IMR-90 (cell line): Measurements from ENCODE around the gene THPO. TPM values are rescaled to one million over a fixed set of nuclear protein-coding genes. Genes with fewer than 3 reads are reported as not detected.

Experiments
- ATAC-seq: fragments of 200-7000 bp; cut with Tn5 transposase; 2 replicates; pipeline ENCODE4 v1.9.1; 2020; ENCODE audit warnings: low read depth, mild to moderate bottlenecking, moderate library complexity
- BruUV-seq: library from RNA; stranded (reverse); fragments of 400-500 nt; replicated peaks from 2 replicates; lab custom pipeline; 2021; lab: Mats Ljungman, UMichigan
- CTCF ChIA-PET: fragments of 300-600 bp; formaldehyde crosslinking; extraction: SDS; loops from one replicate; lab custom pipeline; 2021; ENCODE audit warnings: antibody characterized with exemption; lab: Yijun Ruan, JAX
- POLR2A ChIA-PET: fragments of 300-600 bp; sonication (Branson Sonifier 250); formaldehyde crosslinking; loops from one replicate; lab custom pipeline; 2022; ENCODE audit warnings: antibody characterized with exemption; ENCODE audit not compliant: unreplicated experiment; lab: Charles Lee
- DNase-seq: peaks from one replicate; pipeline ENCODE4 v3.0.0; 2013
- H2AFZ ChIP-seq: replicated peaks from 2 replicates; pipeline ENCODE3; 2013; ENCODE audit warnings: low read length, mild to moderate bottlenecking; ENCODE audit not compliant: poor library complexity
- H2AK5ac ChIP-seq: 2 replicates; pipeline ENCODE4 v1.6.1; 2013; ENCODE audit warnings: low read depth, low read length, inconsistent platforms
- H2AK9ac ChIP-seq: replicated peaks from 2 replicates; pipeline ENCODE3; 2013; ENCODE audit warnings: mild to moderate bottlenecking, low read depth, low read length, moderate library complexity; ENCODE audit not compliant: poor library complexity
- H2BK120ac ChIP-seq: 2 replicates; pipeline ENCODE4 v1.6.1; 2013; ENCODE audit warnings: low read depth, low read length, inconsistent platforms
- H2BK15ac ChIP-seq: 3 replicates; pipeline ENCODE4 v1.6.1; 2013; ENCODE audit warnings: low read depth, low read length, inconsistent platforms
- H2BK20ac ChIP-seq: 2 replicates; pipeline ENCODE4 v1.6.1; 2013; ENCODE audit warnings: low read depth, mild to moderate bottlenecking, inconsistent platforms, low read length, moderate library complexity
- H2BK5ac ChIP-seq: 2 replicates; pipeline ENCODE4 v1.6.1; 2013; ENCODE audit warnings: mild to moderate bottlenecking, low read depth, low read length, inconsistent platforms; ENCODE audit not compliant: poor library complexity, severe bottlenecking
- H3K14ac ChIP-seq: replicated peaks from 2 replicates; pipeline ENCODE4 v1.6.1; 2013; ENCODE audit warnings: low read depth, low read length, inconsistent platforms
- H3K18ac ChIP-seq: 2 replicates; pipeline ENCODE4 v1.6.1; 2013; ENCODE audit warnings: low read depth, low read length, control low read depth
- H3K23ac ChIP-seq: 2 replicates; pipeline ENCODE4 v1.6.1; 2013; ENCODE audit warnings: low read depth, low read length, inconsistent platforms
- H3K27ac ChIP-seq: 2 replicates; pipeline ENCODE4 v1.5.1; 2013; ENCODE audit warnings: mild to moderate bottlenecking, control low read depth, low read length; ENCODE audit not compliant: insufficient read depth
- H3K27me3 ChIP-seq: 2 replicates; pipeline ENCODE4 v1.6.1; 2013; ENCODE audit warnings: low read length; ENCODE audit not compliant: control insufficient read depth, insufficient read depth
- H3K36me3 ChIP-seq: 2 replicates; pipeline ENCODE4 v1.6.1; 2013; ENCODE audit warnings: low read length, mixed read lengths; ENCODE audit not compliant: control insufficient read depth, insufficient read depth
- H3K4ac ChIP-seq: 2 replicates; pipeline ENCODE4 v1.6.1; 2013; ENCODE audit warnings: low read depth, low read length, inconsistent platforms
- H3K4me1 ChIP-seq: 2 replicates; pipeline ENCODE4 v1.6.1; 2013; ENCODE audit warnings: low read length, mixed read lengths; ENCODE audit not compliant: control insufficient read depth, insufficient read depth
- H3K4me2 ChIP-seq: 2 replicates; pipeline ENCODE4 v1.6.1; 2013; ENCODE audit warnings: low read depth, mild to moderate bottlenecking, control low read depth, low read length, moderate library complexity
- H3K4me3 ChIP-seq: 2 replicates; pipeline ENCODE4 v1.5.1; 2013; ENCODE audit warnings: low read depth, mild to moderate bottlenecking, control low read depth, low read length, moderate library complexity; ENCODE audit not compliant: insufficient read depth
- H3K56ac ChIP-seq: 2 replicates; pipeline ENCODE4 v1.6.1; 2013; ENCODE audit warnings: low read length, inconsistent platforms; ENCODE audit not compliant: insufficient read depth; ENCODE audit errors: extremely low read depth
- H3K79me1 ChIP-seq, 2 experiments: 2 replicates each; pipeline ENCODE4 v1.6.1; 2013; ENCODE audit warnings: low read length in 2 of 2, inconsistent platforms in 1 of 2, low read depth in 1 of 2
- H3K9ac ChIP-seq: 2 replicates; pipeline ENCODE4 v1.6.1; 2013; ENCODE audit warnings: low read depth, low read length, control low read depth
- H3K9me1 ChIP-seq: 2 replicates; pipeline ENCODE4 v1.6.1; 2013; ENCODE audit warnings: low read length, inconsistent platforms; ENCODE audit not compliant: insufficient read depth
- H3K9me3 ChIP-seq: 2 replicates; pipeline ENCODE4 v1.6.1; 2013; ENCODE audit warnings: low read length; ENCODE audit not compliant: control insufficient read depth, insufficient read depth
- H4K20me1 ChIP-seq: 2 replicates; pipeline ENCODE4 v1.6.1; 2013; ENCODE audit warnings: low read length, inconsistent platforms; ENCODE audit not compliant: insufficient read depth
- H4K5ac ChIP-seq: 2 replicates; pipeline ENCODE4 v1.6.1; 2013; ENCODE audit warnings: mild to moderate bottlenecking, low read depth, low read length, control low read depth
- H4K8ac ChIP-seq, 2 experiments: 2 replicates each; pipeline ENCODE4 v1.6.1; 2013; ENCODE audit warnings: low read depth in 2 of 2, low read length in 2 of 2, control low read depth in 1 of 2, inconsistent platforms in 1 of 2
- H4K91ac ChIP-seq: 2 replicates; pipeline ENCODE4 v1.6.1; 2013; ENCODE audit warnings: low read depth, low read length, inconsistent platforms; ENCODE audit not compliant: insufficient read depth
- CTCF ChIP-seq: conservative IDR thresholded peaks from 2 replicates; pipeline ENCODE4 v1.5.1; 2012; ENCODE audit warnings: mild to moderate bottlenecking, low read depth, low read length, improper control_type of control experiment
- ELK1 ChIP-seq: fragments of 150-350 bp; IDR thresholded peaks from 2 replicates; pipeline ENCODE4 v1.6.1; 2016; ENCODE audit warnings: low read depth, mild to moderate bottlenecking, low read length, moderate library complexity, borderline replicate concordance
- MAFK ChIP-seq: IDR thresholded peaks from 2 replicates; pipeline ENCODE4 v1.6.1; 2012; ENCODE audit warnings: low read depth, low read length, improper control_type of control experiment
- MXI1 ChIP-seq: IDR thresholded peaks from 2 replicates; pipeline ENCODE4 v1.6.1; 2012; ENCODE audit warnings: low read depth, mild to moderate bottlenecking, low read length, moderate library complexity, borderline replicate concordance
- NFE2L2 ChIP-seq: fragments of 150-350 bp; IDR thresholded peaks from 2 replicates; pipeline ENCODE4 v1.6.1; 2016; ENCODE audit warnings: low read depth, mild to moderate bottlenecking, low read length
- RAD21 ChIP-seq: IDR thresholded peaks from 2 replicates; pipeline ENCODE4 v1.6.1; 2012; ENCODE audit warnings: low read length, improper control_type of control experiment
- RCOR1 ChIP-seq: IDR thresholded peaks from 2 replicates; pipeline ENCODE4 v1.6.1; 2012; ENCODE audit warnings: mild to moderate bottlenecking, low read length, improper control_type of control experiment; ENCODE audit not compliant: insufficient replicate concordance
- SMC3 ChIP-seq: fragments of 150-350 bp; IDR thresholded peaks from 2 replicates; pipeline ENCODE4 v1.6.1; 2016; ENCODE audit warnings: low read depth, mild to moderate bottlenecking, antibody characterized with exemption, low read length, moderate library complexity
- WGBS, 2 experiments: methylation state at CpG; one replicate each; pipeline versions ENCODE4 v1.1.5 to v1.1.7; 2013; ENCODE audit warnings: missing lambda C conversion rate in 2 of 2; ENCODE audit not compliant: insufficient read length in 1 of 2; ENCODE audit errors: extremely low coverage in 2 of 2; 5-methylcytosine and 5-hydroxymethylcytosine counted together
- dilution Hi-C: fragments of 300-500 bp; cut with HindIII; formaldehyde crosslinking; loops from one replicate; pipeline ENCODE4 v1.14.3; 2018; ENCODE audit warnings: low sequenced_read_pairs; ENCODE audit not compliant: unreplicated experiment
- in situ Hi-C: fragments of 300-500 bp; cut with MboI; formaldehyde crosslinking; loops from 3 replicates; pipeline ENCODE4 v1.14.3; 2019; ENCODE audit warnings: low sequenced_read_pairs, inconsistent platforms, mixed read lengths
- intact Hi-C: fragments of 100-400 bp; cut with micrococcal nuclease; formaldehyde crosslinking; loops from 2 replicates; pipeline ENCODE4 v1.10.0; 2022
- polyA plus RNA-seq, 3 experiments: library from polyadenylated mRNA; depleted of rRNA; stranded (reverse); fragments of >200 nt; gene quantifications; 2 replicates each; pipeline ENCODE4 v1.2.3, GENCODE V29; 2012; ENCODE audit warnings: low replicate concordance in 1 of 3
- total RNA-seq: library from RNA; depleted of rRNA; stranded (reverse); fragments of >200 nt; gene quantifications from 2 replicates; pipeline ENCODE4 v1.2.3, GENCODE V29; 2012

The THPO gene
- total and polyA plus RNA-seq, 2 of the 4 experiments (the other 2 are of a cell fraction), result not detected

- no peak overlapping the region for H2AK9ac ChIP-seq
- no peak overlapping the region for H4K8ac ChIP-seq
- H2BK15ac ChIP-seq, result no peak overlapping the region
- no peak overlapping the region for H4K5ac ChIP-seq
- H3K36me3 ChIP-seq, result peaks cover 7% of the 10 kb centered on the region
- H3K14ac ChIP-seq, result no peak overlapping the region
- no peak overlapping the region for H3K56ac ChIP-seq
- H2AFZ ChIP-seq, result no peak overlapping the region
- dilution Hi-C loops (loop anchor here (25.0 kb wide), 1 partner anchor 178 kb away; no protein-coding TSS in a partner anchor), intact Hi-C loops (no loop called here), in situ Hi-C loops (no loop called here)
- H3K4me2 ChIP-seq, result no peak overlapping the region
- H3K18ac ChIP-seq, result no peak overlapping the region
- DNase-seq (no peak), ATAC-seq (no peak)
- H3K27ac ChIP-seq, result no peak overlapping the region
- no peak overlapping the region for H3K4me3 ChIP-seq
- H3K4ac ChIP-seq, result no peak overlapping the region
- no peak overlapping the region for H2AK5ac ChIP-seq
- H4K20me1 ChIP-seq, result peaks cover 10% of the 10 kb centered on the region
- H3K9ac ChIP-seq, result no peak overlapping the region
- H2BK120ac ChIP-seq, result no peak overlapping the region
- peaks cover 18% of the 10 kb centered on the region; the same call in 1 of the 2 replicates for H3K9me1 ChIP-seq
- ChIA-PET POLR2A (no interaction called here), CTCF (no interaction called here)
- WGBS, 2 experiments, result 49% methylated on average over 7 of the region's 9 CpGs; no CpG with 5 or more reads in 1 of the 2 experiments
- H2BK20ac ChIP-seq, result no peak overlapping the region
- no peaks in the 10 kb centered on the region for H3K9me3 ChIP-seq
- no TSS peak for BruUV-seq
- peaks cover 7% of the 10 kb centered on the region for H3K4me1 ChIP-seq
- no peak overlapping the region for H4K91ac ChIP-seq
- peaks cover 5 to 32% of the 10 kb centered on the region in 2 experiments for H3K79me1 ChIP-seq
- no peaks in the 10 kb centered on the region for H3K27me3 ChIP-seq
- TF ChIP-seq NFE2L2, result no peak
- no peak for TF ChIP-seq MAFK
- TF ChIP-seq SMC3, result no peak
- no peak for TF ChIP-seq MXI1
- TF ChIP-seq CTCF, result no peak
- TF ChIP-seq RAD21, result no peak
- TF ChIP-seq RCOR1, result no peak
- no peak for TF ChIP-seq ELK1
- no peak overlapping the region for H3K23ac ChIP-seq
- H2BK5ac ChIP-seq, result no peak overlapping the region
Observed at GRCh38 chr3:184359610-184360009, 18.4 kb downstream of the THPO start.
